HG02973 (cell line): ENCODE results near the gene LZIC.
A peak's percentile ranks its signal among the peaks of the same experiment; 100 is the strongest.
"Not testable (repeated sequence)": the region's sequence is repeated elsewhere in the genome, so short reads cannot be mapped to it uniquely, and the experiment has no call there.

Experiments
- ATAC-seq: cut with Tn5 transposase; IDR thresholded peaks from one replicate; pipeline ENCODE4 v1.9.1; 2021; ENCODE audit warnings: moderate library complexity; ENCODE audit not compliant: unreplicated experiment

The LZIC gene

GRCh38 chr1:9942939-9943788 lies at the start of gene LZIC, which contains the start of gene NMNAT1:
Gene LZIC (minus strand): TSS chr1:9943391. CDS start chr1:9936619, 6,772 bp downstream.
Gene NMNAT1 (plus strand): TSS chr1:9943475. CDS start chr1:9972074, 28,599 bp downstream.
- peak; percentile 94 for ATAC-seq

GRCh38 chr1:9992910-9993309 lies 49.7 kb upstream of the LZIC start:
- ATAC-seq: no peak

GRCh38 chr1:9990944-9991343 lies 47.8 kb upstream of the LZIC start:
- no peak for ATAC-seq

- no peak for ATAC-seq
These were observed 46.6 kb upstream of the LZIC start for GRCh38 chr1:9989773-9990172.

GRCh38 chr1:9985001-9985400 lies 41.8 kb upstream of the LZIC start:
- ATAC-seq: no peak

- no peak for ATAC-seq
These were observed 41.1 kb upstream of the LZIC start for GRCh38 chr1:9984253-9984652.

- ATAC-seq: no peak
These were observed 17.7 kb upstream of the LZIC start for GRCh38 chr1:9960706-9961562.

- ATAC-seq: no peak
These were observed 16.8 kb upstream of the LZIC start for GRCh38 chr1:9960011-9960410.

GRCh38 chr1:9957726-9958125 lies 14.5 kb upstream of the LZIC start:
- no peak for ATAC-seq

GRCh38 chr1:9946315-9946714 lies 3.1 kb upstream of the LZIC start:
- ATAC-seq: no peak

GRCh38 chr1:9942399-9942938 lies 722 bp downstream of the LZIC start:
- peak; percentile 5 for ATAC-seq

GRCh38 chr1:9929431-9930385 lies 13.5 kb downstream of the LZIC start:
- ATAC-seq: no peak

- ATAC-seq: no peak
These were observed 15.9 kb downstream of the LZIC start for GRCh38 chr1:9927259-9927658.

- no peak for ATAC-seq
These were observed 20.8 kb downstream of the LZIC start for GRCh38 chr1:9922342-9922741.

GRCh38 chr1:9920606-9921005 lies 22.6 kb downstream of the LZIC start:
- no peak for ATAC-seq

GRCh38 chr1:9917901-9918300 lies 25.3 kb downstream of the LZIC start:
- no peak for ATAC-seq

GRCh38 chr1:9917495-9917894 lies 25.7 kb downstream of the LZIC start:
- not testable (repeated sequence) for ATAC-seq

- ATAC-seq: no peak
These were observed 26.7 kb downstream of the LZIC start for GRCh38 chr1:9916452-9916851.

GRCh38 chr1:9914610-9914937 lies 28.6 kb downstream of the LZIC start:
- ATAC-seq: no peak

- ATAC-seq: no peak
These were observed 30.8 kb downstream of the LZIC start for GRCh38 chr1:9912264-9912936.
